ENCODE results near the gene HSD17B2.

DNA sequence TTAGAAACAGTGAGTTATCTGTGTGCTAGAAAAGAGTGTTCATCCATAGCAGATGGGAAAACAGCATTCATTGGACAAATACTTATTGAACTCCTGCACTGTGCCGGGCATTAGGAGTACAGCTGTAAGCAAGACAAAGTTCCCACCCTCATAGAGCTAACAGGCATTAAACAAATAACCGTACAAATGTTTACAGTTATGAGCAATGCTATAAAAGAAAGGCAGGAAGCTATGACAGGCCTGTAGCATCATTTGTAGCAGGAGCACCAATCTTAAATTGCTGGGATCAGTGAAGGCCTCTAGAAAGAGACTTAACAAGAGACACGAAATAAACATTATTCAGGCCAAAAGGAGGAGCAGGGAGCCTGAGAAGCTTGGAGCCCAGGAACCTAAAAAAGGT lies 39.4 kb upstream of the HSD17B2 start:
- no peak for TF ChIP-seq CTCF (IDR thresholded peaks at IDR 0.05; ENCODE audit: insufficient read depth, low read length)
- no peak for TF ChIP-seq POLR2AphosphoS5 (IDR thresholded peaks at IDR 0.05; ENCODE audit: low read depth)
